ENCODE measurements around the gene TOGARAM1. TPM values are rescaled to one million over a fixed set of nuclear protein-coding genes. Genes with fewer than 3 reads are reported as not detected.

TOGARAM1 gene
- total RNA-seq, 1 experiment from 2014 or later, result 5.9 TPM

- no TSS peak for BruUV-seq (replicated peaks)
- POLR2A ChIA-PET, result no interaction called here
- peak overlapping the region; percentile 24 for H3K4me3 Mint-ChIP-seq (ENCODE audit: unreplicated experiment)
Observed at GRCh38 chr14:44960646-44961045, 1.3 kb upstream of the TOGARAM1 start.

GRCh38 chr14:44961151-44961553 is 838 bp upstream of the TOGARAM1 start:
- no peaks in the 10 kb centered on the region for H3K36me3 Mint-ChIP-seq (ENCODE audit: insufficient read depth, unreplicated experiment)
- no peaks in the 10 kb centered on the region for H3K27me3 Mint-ChIP-seq (ENCODE audit: insufficient read depth, unreplicated experiment)
- H3K4me1 Mint-ChIP-seq (ENCODE audit: low read depth, unreplicated experiment), result peaks cover 8% of the 10 kb centered on the region
- POLR2A ChIA-PET, result interaction anchor here (0.5 kb wide), 2 partner anchors 63 to 293 kb away, joined by 3 read pairs; no protein-coding TSS in a partner anchor
- Histone ChIP-seq H3K4me1 (no peaks in the 10 kb centered on the region), H3K4me3 (ENCODE audit: low read depth, low read length) (peak overlapping the region; percentile 63), H3K36me3 (ENCODE audit: control insufficient read depth, insufficient read depth, low read length) (no peaks in the 10 kb centered on the region), H3K27me3 (replicated peaks; ENCODE audit: control insufficient read depth, insufficient read depth, low read length) (no peaks in the 10 kb centered on the region), H3K9me3 (no peaks in the 10 kb centered on the region)
- CTCF ChIA-PET, result interaction anchor here (1.9 kb wide), 1 partner anchor 48 kb away, joined by 5 read pairs; no protein-coding TSS in a partner anchor
- TSS peak; percentile 51 for BruUV-seq (replicated peaks)
- peak; percentile 37 to 38 for DNase-seq
- H3K27ac Mint-ChIP-seq (ENCODE audit: unreplicated experiment), result no peak overlapping the region
- TF ChIP-seq CTCF (IDR thresholded peaks at IDR 0.05; ENCODE audit: insufficient read depth in 1 of 2, low read depth in 1 of 2, low read length in 1 of 2, severe bottlenecking in 1 of 2, unreplicated experiment in 1 of 2), result no peak
- intact Hi-C loops (cut with micrococcal nuclease; ENCODE audit: unreplicated experiment), result loop anchor here (5.0 kb wide), 3 partner anchors 49 to 291 kb away; partner anchors contain the start of genes MIS18BP1 and PRPF39
- H3K9me3 Mint-ChIP-seq (ENCODE audit: unreplicated experiment), result no peaks in the 10 kb centered on the region
- H3K4me3 Mint-ChIP-seq (ENCODE audit: unreplicated experiment), result no peak overlapping the region

More at GRCh38 chr14:44960646-44961045, 1.3 kb upstream of the TOGARAM1 start:
- H3K9me3 Mint-ChIP-seq (ENCODE audit: unreplicated experiment), result no peaks in the 10 kb centered on the region
- CTCF ChIA-PET, result no interaction called here
- TF ChIP-seq CTCF (IDR thresholded peaks at IDR 0.05; ENCODE audit: insufficient read depth in 1 of 2, low read depth in 1 of 2, low read length in 1 of 2, severe bottlenecking in 1 of 2, unreplicated experiment in 1 of 2), result no peak
- intact Hi-C loops (cut with micrococcal nuclease; ENCODE audit: unreplicated experiment), result loop anchor here (5.0 kb wide), 3 partner anchors 48 to 292 kb away; partner anchors contain the start of genes MIS18BP1 and PRPF39
- Histone ChIP-seq H3K4me3 (ENCODE audit: low read depth, low read length) (peak overlapping the region; percentile 63), H3K4me1 (no peaks in the 10 kb centered on the region), H3K36me3 (ENCODE audit: control insufficient read depth, insufficient read depth, low read length) (no peaks in the 10 kb centered on the region), H3K9me3 (no peaks in the 10 kb centered on the region), H3K27me3 (replicated peaks; ENCODE audit: control insufficient read depth, insufficient read depth, low read length) (no peaks in the 10 kb centered on the region)
- H3K27me3 Mint-ChIP-seq (ENCODE audit: insufficient read depth, unreplicated experiment), result no peaks in the 10 kb centered on the region
- H3K4me1 Mint-ChIP-seq (ENCODE audit: low read depth, unreplicated experiment), result peaks cover 8% of the 10 kb centered on the region
- no peak for DNase-seq
- H3K36me3 Mint-ChIP-seq (ENCODE audit: insufficient read depth, unreplicated experiment), result no peaks in the 10 kb centered on the region
- H3K27ac Mint-ChIP-seq (ENCODE audit: unreplicated experiment), result no peak overlapping the region

- BruUV-seq (replicated peaks), result no TSS peak
- TF ChIP-seq CTCF (IDR thresholded peaks at IDR 0.05; ENCODE audit: insufficient read depth in 1 of 2, low read depth in 1 of 2, low read length in 1 of 2, severe bottlenecking in 1 of 2, unreplicated experiment in 1 of 2), result no peak
- Histone ChIP-seq H3K27me3 (replicated peaks; ENCODE audit: control insufficient read depth, insufficient read depth, low read length) (no peaks in the 10 kb centered on the region), H3K4me1 (no peaks in the 10 kb centered on the region), H3K36me3 (ENCODE audit: control insufficient read depth, insufficient read depth, low read length) (no peaks in the 10 kb centered on the region), H3K9me3 (no peaks in the 10 kb centered on the region), H3K4me3 (ENCODE audit: low read depth, low read length) (peak overlapping the region; percentile 60)
- intact Hi-C loops (cut with micrococcal nuclease; ENCODE audit: unreplicated experiment), result loop anchor here (1.0 to 5.0 kb wide), 4 partner anchors 50 to 290 kb away; partner anchors contain the start of genes FANCM, MIS18BP1 and PRPF39
- Mint-ChIP-seq H3K36me3 (ENCODE audit: insufficient read depth, unreplicated experiment) (no peaks in the 10 kb centered on the region), H3K27me3 (ENCODE audit: insufficient read depth, unreplicated experiment) (no peaks in the 10 kb centered on the region), H3K27ac (ENCODE audit: unreplicated experiment) (no peak overlapping the region), H3K4me3 (ENCODE audit: unreplicated experiment) (no peak overlapping the region), H3K9me3 (ENCODE audit: unreplicated experiment) (no peaks in the 10 kb centered on the region), H3K4me1 (ENCODE audit: low read depth, unreplicated experiment) (peaks cover 12% of the 10 kb centered on the region)
- peak; percentile 18 to 25 for DNase-seq
- CTCF ChIA-PET, result interaction anchor here (1.9 kb wide), 1 partner anchor 49 kb away, joined by 5 read pairs; no protein-coding TSS in a partner anchor
- POLR2A ChIA-PET, result no interaction called here
Observed at GRCh38 chr14:44962334-44963043, 499 bp downstream of the TOGARAM1 start.

Data from Caco-2 (cell line).